IgD-negative memory B cell (primary cell): ENCODE results near the gene MIPOL1. TPM values are rescaled to one million over a fixed set of nuclear protein-coding genes. Genes with fewer than 3 reads are reported as not detected.

Experiments used
- H3K27ac Mint-ChIP-seq, 3 donors: one replicate each; pipeline ENCODE4 v1.8.0; 2020 to 2022; ENCODE audit warnings: mild to moderate bottlenecking in 3 of 3, mixed read lengths in 3 of 3, moderate library complexity in 1 of 3
- H3K27me3 Mint-ChIP-seq: one replicate; pipeline ENCODE4 v1.8.0; 2021; ENCODE audit warnings: mixed read lengths
- H3K36me3 Mint-ChIP-seq: one replicate; pipeline ENCODE4 v1.8.0; 2020; ENCODE audit warnings: mild to moderate bottlenecking, mixed read lengths
- H3K4me1 Mint-ChIP-seq, 3 donors: one replicate each; pipeline ENCODE4 v1.8.0; 2020 to 2022; ENCODE audit warnings: mixed read lengths in 3 of 3, mild to moderate bottlenecking in 1 of 3
- H3K4me3 Mint-ChIP-seq, 4 donors: one replicate each; pipeline ENCODE4 v1.8.0; 2020 to 2022; ENCODE audit warnings: mild to moderate bottlenecking in 4 of 4, mixed read lengths in 4 of 4, moderate library complexity in 3 of 4
- H3K9me3 Mint-ChIP-seq, 3 donors: one replicate each; pipeline ENCODE4 v1.8.0; 2020 to 2021; ENCODE audit warnings: mixed read lengths in 3 of 3, mild to moderate bottlenecking in 1 of 3
- polyA plus RNA-seq: library from polyadenylated mRNA; unstranded; fragments of 300-500 nt; fragmentation: Illumina TruSeq; gene quantifications from one replicate; pipeline ENCODE4 v1.2.3, GENCODE V29; 2021

MIPOL1 gene
- polyA plus RNA-seq, 1 donor from 2014 or later = not detected

GRCh38 chr14:37585101-37585511, 387.4 kb downstream of the MIPOL1 start:
- Mint-ChIP-seq H3K36me3 (no peaks in the 10 kb centered on the region), H3K4me3 (no peak overlapping the region), H3K9me3 (peaks cover 2 to 7% (median 2%) of the 10 kb centered on the region in 3 donors), H3K4me1 (peaks cover 0 to 1% (median 0%) of the 10 kb centered on the region in 3 donors), H3K27me3 (peaks cover 29% of the 10 kb centered on the region), H3K27ac (no peak overlapping the region)

GRCh38 chr14:37585971-37586796, 388.4 kb downstream of the MIPOL1 start:
- Mint-ChIP-seq H3K27ac (no peak overlapping the region), H3K36me3 (peaks cover under 1% of the 10 kb centered on the region), H3K4me3 (no peak overlapping the region), H3K4me1 (peaks cover 0 to 1% (median 0%) of the 10 kb centered on the region in 3 donors), H3K9me3 (peaks cover 2 to 7% (median 2%) of the 10 kb centered on the region in 3 donors), H3K27me3 (peaks cover 37% of the 10 kb centered on the region)

- Mint-ChIP-seq H3K4me1 (peaks cover 0 to 1% (median 0%) of the 10 kb centered on the region in 3 donors), H3K4me3 (no peak overlapping the region), H3K36me3 (peaks cover 2% of the 10 kb centered on the region), H3K27me3 (peaks cover 40% of the 10 kb centered on the region), H3K9me3 (peaks cover 2 to 7% (median 2%) of the 10 kb centered on the region in 3 donors), H3K27ac (no peak overlapping the region)
Measured at GRCh38 chr14:37586797-37587130, 389.0 kb downstream of the MIPOL1 start.

- H3K36me3 Mint-ChIP-seq = peaks cover 2% of the 10 kb centered on the region
- peaks cover 42% of the 10 kb centered on the region for H3K27me3 Mint-ChIP-seq
- no peak overlapping the region for H3K4me3 Mint-ChIP-seq
- peaks cover 0 to 1% (median 0%) of the 10 kb centered on the region in 3 donors for H3K4me1 Mint-ChIP-seq
- H3K9me3 Mint-ChIP-seq = peaks cover 2 to 7% (median 2%) of the 10 kb centered on the region in 3 donors
- H3K27ac Mint-ChIP-seq = no peak overlapping the region
Measured at GRCh38 chr14:37587131-37587803, 389.5 kb downstream of the MIPOL1 start.

GRCh38 chr14:37587881-37588666, 390.3 kb downstream of the MIPOL1 start:
- H3K4me1 Mint-ChIP-seq = peaks cover 0 to 1% (median 0%) of the 10 kb centered on the region in 3 donors
- no peak overlapping the region for H3K4me3 Mint-ChIP-seq
- peaks cover 2 to 7% (median 2%) of the 10 kb centered on the region in 3 donors for H3K9me3 Mint-ChIP-seq
- H3K27me3 Mint-ChIP-seq = peaks cover 48% of the 10 kb centered on the region
- no peak overlapping the region for H3K27ac Mint-ChIP-seq
- H3K36me3 Mint-ChIP-seq = peaks cover 2% of the 10 kb centered on the region

GRCh38 chr14:37588667-37588955, 390.9 kb downstream of the MIPOL1 start:
- peaks cover 52% of the 10 kb centered on the region for H3K27me3 Mint-ChIP-seq
- peaks cover 2 to 7% (median 2%) of the 10 kb centered on the region in 3 donors for H3K9me3 Mint-ChIP-seq
- peaks cover 2% of the 10 kb centered on the region for H3K36me3 Mint-ChIP-seq
- H3K27ac Mint-ChIP-seq = no peak overlapping the region
- peaks cover 0 to 1% (median 0%) of the 10 kb centered on the region in 3 donors for H3K4me1 Mint-ChIP-seq
- H3K4me3 Mint-ChIP-seq = no peak overlapping the region

GRCh38 chr14:37588956-37589714, 391.4 kb downstream of the MIPOL1 start:
- H3K36me3 Mint-ChIP-seq = peaks cover 2% of the 10 kb centered on the region
- peaks cover 2 to 7% (median 5%) of the 10 kb centered on the region in 3 donors for H3K9me3 Mint-ChIP-seq
- H3K4me1 Mint-ChIP-seq = peaks cover 0 to 2% (median 2%) of the 10 kb centered on the region in 3 donors
- H3K4me3 Mint-ChIP-seq = peak overlapping the region in 1 of 4 donors; percentile 15
- H3K27me3 Mint-ChIP-seq = peaks cover 54% of the 10 kb centered on the region
- peak overlapping the region in 1 of 3 donors; percentile 33 for H3K27ac Mint-ChIP-seq

GRCh38 chr14:37589715-37590427, 392.1 kb downstream of the MIPOL1 start:
- peaks cover 54% of the 10 kb centered on the region for H3K27me3 Mint-ChIP-seq
- peaks cover 0 to 4% (median 4%) of the 10 kb centered on the region in 3 donors for H3K4me1 Mint-ChIP-seq
- no peak overlapping the region for H3K4me3 Mint-ChIP-seq
- H3K9me3 Mint-ChIP-seq = peaks cover 2 to 7% (median 6%) of the 10 kb centered on the region in 3 donors
- H3K36me3 Mint-ChIP-seq = peaks cover 2% of the 10 kb centered on the region
- no peak overlapping the region for H3K27ac Mint-ChIP-seq

- peaks cover 0 to 4% (median 4%) of the 10 kb centered on the region in 3 donors for H3K4me1 Mint-ChIP-seq
- H3K27me3 Mint-ChIP-seq = peaks cover 50% of the 10 kb centered on the region
- H3K9me3 Mint-ChIP-seq = peaks cover under 1 to 7% (median 6%) of the 10 kb centered on the region in 3 donors
- peak overlapping the region in 1 of 4 donors; percentile 28 for H3K4me3 Mint-ChIP-seq
- peaks cover 2% of the 10 kb centered on the region for H3K36me3 Mint-ChIP-seq
- H3K27ac Mint-ChIP-seq = no peak overlapping the region
Measured at GRCh38 chr14:37590428-37591139, 392.8 kb downstream of the MIPOL1 start.

- H3K36me3 Mint-ChIP-seq = peaks cover 2% of the 10 kb centered on the region
- H3K27ac Mint-ChIP-seq = peak overlapping the region in 1 of 3 donors; percentile 86
- peaks cover 0 to 7% (median 6%) of the 10 kb centered on the region in 3 donors for H3K9me3 Mint-ChIP-seq
- peaks cover 0 to 7% (median 4%) of the 10 kb centered on the region in 3 donors for H3K4me1 Mint-ChIP-seq
- H3K4me3 Mint-ChIP-seq = no peak overlapping the region
- peaks cover 58% of the 10 kb centered on the region for H3K27me3 Mint-ChIP-seq
Measured at GRCh38 chr14:37591311-37591940, 393.7 kb downstream of the MIPOL1 start.

- H3K4me1 Mint-ChIP-seq = peaks cover 0 to 8% (median 4%) of the 10 kb centered on the region in 3 donors
- H3K9me3 Mint-ChIP-seq = peaks cover 1 to 7% (median 6%) of the 10 kb centered on the region in 3 donors
- peaks cover 2% of the 10 kb centered on the region for H3K36me3 Mint-ChIP-seq
- H3K27ac Mint-ChIP-seq = no peak overlapping the region
- H3K4me3 Mint-ChIP-seq = peak overlapping the region in 1 of 4 donors; percentile 47
- peaks cover 63% of the 10 kb centered on the region for H3K27me3 Mint-ChIP-seq
Measured at GRCh38 chr14:37591941-37592481, 394.3 kb downstream of the MIPOL1 start.

GRCh38 chr14:37592482-37593408, 395.0 kb downstream of the MIPOL1 start:
- Mint-ChIP-seq H3K9me3 (peaks cover 1 to 8% (median 7%) of the 10 kb centered on the region in 3 donors), H3K27me3 (peaks cover 65% of the 10 kb centered on the region), H3K27ac (peak overlapping the region in 2 of 3 donors; percentile 3 to 39), H3K36me3 (peaks cover 2% of the 10 kb centered on the region), H3K4me3 (peak overlapping the region in 1 of 4 donors; percentile 37), H3K4me1 (peaks cover 0 to 8% (median 4%) of the 10 kb centered on the region in 3 donors)
